Neural progenitor cell (in vitro differentiated cells): ENCODE measurements around the gene STK38. TPM values are rescaled to one million over a fixed set of nuclear protein-coding genes. Genes with fewer than 3 reads are reported as not detected.
"Not testable (repeated sequence)": the region's sequence is repeated elsewhere in the genome, so short reads cannot be mapped to it uniquely, and the experiment has no call there.

ENCODE experiments used
- DNase-seq: peaks from one replicate; pipeline ENCODE4 v3.0.0-alpha.2; 2016; ENCODE audit warnings: low spot score
- H2AFZ ChIP-seq: fragments of 200-600 bp; sonication (generic); replicated peaks from 2 replicates; pipeline ENCODE4 v1.6.1; 2016; ENCODE audit warnings: antibody characterized with exemption
- H3F3A ChIP-seq: fragments of 200-600 bp; sonication (generic); 2 replicates; pipeline ENCODE4 v1.6.1; 2016; ENCODE audit warnings: antibody characterized with exemption, low read depth
- H3K27ac ChIP-seq: fragments of 200-600 bp; sonication (generic); 2 replicates; pipeline ENCODE4 v1.5.1; 2016; ENCODE audit warnings: mild to moderate bottlenecking
- H3K27me3 ChIP-seq: fragments of 200-600 bp; sonication (generic); 2 replicates; pipeline ENCODE4 v1.6.1; 2016; ENCODE audit warnings: mild to moderate bottlenecking, moderate library complexity
- H3K36me3 ChIP-seq: fragments of 200-600 bp; sonication (generic); 2 replicates; pipeline ENCODE4 v1.5.1; 2016
- H3K4me1 ChIP-seq: fragments of 200-600 bp; sonication (generic); 2 replicates; pipeline ENCODE4 v1.6.1; 2016; ENCODE audit warnings: mixed run types
- H3K4me2 ChIP-seq: fragments of 200-600 bp; sonication (generic); 2 replicates; pipeline ENCODE4 v1.6.1; 2016
- H3K4me3 ChIP-seq: fragments of 200-600 bp; sonication (generic); 2 replicates; pipeline ENCODE4 v1.5.1; 2016
- H3K79me2 ChIP-seq: fragments of 200-600 bp; sonication (generic); 2 replicates; pipeline ENCODE4 v1.6.1; 2016; ENCODE audit warnings: low read depth
- H3K9ac ChIP-seq: fragments of 200-600 bp; sonication (generic); 2 replicates; pipeline ENCODE4 v1.6.1; 2016
- H3K9me3 ChIP-seq: fragments of 200-600 bp; sonication (generic); 2 replicates; pipeline ENCODE4 v1.5.1; 2016; ENCODE audit warnings: low read depth
- H4K20me1 ChIP-seq: fragments of 200-600 bp; sonication (generic); 2 replicates; pipeline ENCODE4 v1.6.1; 2016; ENCODE audit warnings: low read depth
- H3K27ac Mint-ChIP-seq: 3 replicates; pipeline ENCODE4 v1.8.0; 2021; ENCODE audit warnings: mixed read lengths
- H3K27me3 Mint-ChIP-seq: 2 replicates; pipeline ENCODE4 v1.8.0; 2022; ENCODE audit warnings: low read depth, mild to moderate bottlenecking, inconsistent platforms, moderate library complexity, mixed read lengths; ENCODE audit not compliant: insufficient read depth
- H3K36me3 Mint-ChIP-seq: 3 replicates; pipeline ENCODE4 v1.8.0; 2021; ENCODE audit warnings: mixed read lengths
- H3K4me1 Mint-ChIP-seq: 3 replicates; pipeline ENCODE4 v1.8.0; 2021; ENCODE audit warnings: mixed read lengths
- H3K4me3 Mint-ChIP-seq: 3 replicates; pipeline ENCODE4 v1.8.0; 2021; ENCODE audit warnings: mild to moderate bottlenecking, moderate library complexity, mixed read lengths
- H3K9me3 Mint-ChIP-seq: 3 replicates; pipeline ENCODE4 v1.8.0; 2020; ENCODE audit warnings: mixed read lengths
- EZH2 ChIP-seq: fragments of 200-600 bp; sonication (generic); IDR thresholded peaks from 2 replicates; pipeline ENCODE4 v1.6.1; 2017; ENCODE audit warnings: antibody characterized with exemption, mild to moderate bottlenecking, moderate library complexity
- EZH2phosphoT487 ChIP-seq: fragments of 200-600 bp; sonication (generic); IDR thresholded peaks from 2 replicates; pipeline ENCODE4 v1.6.1; 2017; ENCODE audit warnings: antibody characterized with exemption
- total RNA-seq: library from RNA; depleted of rRNA; stranded (reverse); fragments of >200 nt; gene quantifications from 2 replicates; pipeline ENCODE4 v1.2.3, GENCODE V29; 2015; ENCODE audit warnings: low replicate concordance
- TF ChIP-seq, protein P1 (sequence below): fragments of 200-600 bp; sonication (generic); IDR thresholded peaks from 2 replicates; pipeline ENCODE4 v1.5.1; 2017; ENCODE audit warnings: antibody characterized with exemption, mild to moderate bottlenecking

STK38 gene
- total RNA-seq, 1 donor from 2014 or later, result 31.9 TPM

DNA sequence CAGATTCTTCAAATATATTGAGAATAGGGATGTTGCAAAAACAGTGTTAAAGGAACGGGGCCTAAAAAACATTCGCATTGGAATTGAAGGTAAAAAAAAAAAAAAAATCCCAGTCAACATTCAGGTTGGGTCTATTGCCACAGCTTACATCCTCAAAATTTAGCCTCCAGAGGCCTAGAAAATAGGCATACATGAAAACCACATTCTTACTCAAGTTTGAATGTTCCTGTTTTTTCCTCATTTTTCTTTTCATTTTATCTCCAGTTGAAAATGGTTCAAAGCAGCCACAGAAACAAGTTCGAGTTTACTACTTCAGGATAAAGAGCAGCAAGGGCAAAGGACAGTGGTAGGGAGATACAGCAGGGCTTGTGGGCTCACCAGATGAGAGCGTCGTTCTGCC is 62.5 kb downstream of the STK38 start:
- Histone ChIP-seq H3K4me1 (no peaks in the 10 kb centered on the region), H3K36me3 (no peaks in the 10 kb centered on the region), H3K79me2 (no peaks in the 10 kb centered on the region), H3K9me3 (no peaks in the 10 kb centered on the region), H3K4me2 (no peak overlapping the region), H3K4me3 (no peak overlapping the region), H4K20me1 (no peaks in the 10 kb centered on the region), H3F3A (peaks cover 3% of the 10 kb centered on the region), H2AFZ (no peak overlapping the region), H3K27ac (no peak overlapping the region), H3K27me3 (no peaks in the 10 kb centered on the region), H3K9ac (no peak overlapping the region)
- Mint-ChIP-seq H3K27ac (no peak overlapping the region), H3K4me1 (no peaks in the 10 kb centered on the region), H3K4me3 (no peak overlapping the region), H3K36me3 (peaks cover 46% of the 10 kb centered on the region), H3K9me3 (no peaks in the 10 kb centered on the region), H3K27me3 (no peaks in the 10 kb centered on the region)
- TF ChIP-seq, protein P1, sequence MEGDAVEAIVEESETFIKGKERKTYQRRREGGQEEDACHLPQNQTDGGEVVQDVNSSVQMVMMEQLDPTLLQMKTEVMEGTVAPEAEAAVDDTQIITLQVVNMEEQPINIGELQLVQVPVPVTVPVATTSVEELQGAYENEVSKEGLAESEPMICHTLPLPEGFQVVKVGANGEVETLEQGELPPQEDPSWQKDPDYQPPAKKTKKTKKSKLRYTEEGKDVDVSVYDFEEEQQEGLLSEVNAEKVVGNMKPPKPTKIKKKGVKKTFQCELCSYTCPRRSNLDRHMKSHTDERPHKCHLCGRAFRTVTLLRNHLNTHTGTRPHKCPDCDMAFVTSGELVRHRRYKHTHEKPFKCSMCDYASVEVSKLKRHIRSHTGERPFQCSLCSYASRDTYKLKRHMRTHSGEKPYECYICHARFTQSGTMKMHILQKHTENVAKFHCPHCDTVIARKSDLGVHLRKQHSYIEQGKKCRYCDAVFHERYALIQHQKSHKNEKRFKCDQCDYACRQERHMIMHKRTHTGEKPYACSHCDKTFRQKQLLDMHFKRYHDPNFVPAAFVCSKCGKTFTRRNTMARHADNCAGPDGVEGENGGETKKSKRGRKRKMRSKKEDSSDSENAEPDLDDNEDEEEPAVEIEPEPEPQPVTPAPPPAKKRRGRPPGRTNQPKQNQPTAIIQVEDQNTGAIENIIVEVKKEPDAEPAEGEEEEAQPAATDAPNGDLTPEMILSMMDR, result no peak
- TF ChIP-seq EZH2phosphoT487 (no peak), EZH2 (no peak)
- DNase-seq, result no peak

DNA sequence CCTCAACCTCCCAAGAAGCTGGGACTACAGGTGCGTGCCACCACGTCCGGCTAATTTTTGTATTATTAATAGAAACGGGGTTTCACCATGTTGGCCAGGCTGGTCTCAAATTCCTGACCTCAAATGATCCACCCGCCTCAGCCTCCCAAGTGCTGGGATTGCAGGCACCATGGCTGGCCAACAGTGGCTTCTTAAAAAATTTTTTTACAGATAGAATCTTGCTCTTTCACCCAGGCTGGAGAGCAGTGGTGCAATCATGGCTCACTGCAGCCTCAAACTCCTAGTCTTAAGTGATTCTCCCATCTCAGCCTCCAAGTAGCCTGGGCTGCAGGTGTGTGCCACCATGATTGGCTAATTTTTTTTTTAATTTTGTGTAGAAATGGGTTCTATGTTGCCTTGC is 64.0 kb downstream of the STK38 start:
- H3K27me3 Mint-ChIP-seq, H3F3A ChIP-seq, H3K36me3 ChIP-seq, H3K4me3 ChIP-seq, H3K4me2 ChIP-seq, H3K9ac ChIP-seq, H4K20me1 ChIP-seq, H3K4me3 Mint-ChIP-seq, DNase-seq, H2AFZ ChIP-seq, H3K79me2 ChIP-seq, H3K9me3 ChIP-seq, H3K27ac ChIP-seq, H3K9me3 Mint-ChIP-seq, H3K27ac Mint-ChIP-seq, H3K4me1 Mint-ChIP-seq, H3K4me1 ChIP-seq, H3K27me3 ChIP-seq: not testable (repeated sequence)
- H3K36me3 Mint-ChIP-seq, result peaks cover 47% of the 10 kb centered on the region

DNA sequence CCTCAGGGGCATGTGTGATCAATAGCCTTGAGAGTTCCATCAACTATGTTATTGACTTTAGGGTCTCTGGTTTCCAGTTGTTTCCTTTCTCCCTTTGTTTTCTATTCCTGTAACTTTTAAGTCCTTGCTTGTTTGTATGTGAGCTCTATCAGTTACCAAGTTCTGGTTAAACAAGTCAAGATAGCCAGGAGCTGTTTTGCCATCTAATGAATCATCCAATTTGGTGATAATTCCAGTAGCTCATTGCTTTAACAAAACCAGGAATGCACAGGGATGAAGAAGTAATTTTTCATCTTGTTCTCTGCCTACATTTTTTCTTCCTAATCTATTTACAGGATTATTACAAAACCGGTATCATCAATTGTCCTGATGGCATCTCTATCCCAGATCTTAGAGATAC is 68.0 kb downstream of the STK38 start:
- Histone ChIP-seq H3K4me2 (no peak overlapping the region), H2AFZ (no peak overlapping the region), H3K27me3 (no peaks in the 10 kb centered on the region), H3F3A (no peaks in the 10 kb centered on the region), H3K9me3 (no peaks in the 10 kb centered on the region), H3K4me1 (no peaks in the 10 kb centered on the region), H3K36me3 (peaks cover 5% of the 10 kb centered on the region), H3K9ac (no peak overlapping the region), H3K27ac (no peak overlapping the region), H3K79me2 (no peaks in the 10 kb centered on the region), H4K20me1 (no peaks in the 10 kb centered on the region), H3K4me3 (no peak overlapping the region)
- DNase-seq, result no peak
- peaks cover 2% of the 10 kb centered on the region for H3K27me3 Mint-ChIP-seq
- H3K9me3 Mint-ChIP-seq, result no peaks in the 10 kb centered on the region
- no peak overlapping the region for H3K4me3 Mint-ChIP-seq
- no peak overlapping the region for H3K27ac Mint-ChIP-seq
- TF ChIP-seq EZH2phosphoT487, result no peak
- TF ChIP-seq, protein P1, result no peak
- no peak for TF ChIP-seq EZH2
- H3K4me1 Mint-ChIP-seq, result no peaks in the 10 kb centered on the region
- H3K36me3 Mint-ChIP-seq, result peaks cover 32% of the 10 kb centered on the region

DNA sequence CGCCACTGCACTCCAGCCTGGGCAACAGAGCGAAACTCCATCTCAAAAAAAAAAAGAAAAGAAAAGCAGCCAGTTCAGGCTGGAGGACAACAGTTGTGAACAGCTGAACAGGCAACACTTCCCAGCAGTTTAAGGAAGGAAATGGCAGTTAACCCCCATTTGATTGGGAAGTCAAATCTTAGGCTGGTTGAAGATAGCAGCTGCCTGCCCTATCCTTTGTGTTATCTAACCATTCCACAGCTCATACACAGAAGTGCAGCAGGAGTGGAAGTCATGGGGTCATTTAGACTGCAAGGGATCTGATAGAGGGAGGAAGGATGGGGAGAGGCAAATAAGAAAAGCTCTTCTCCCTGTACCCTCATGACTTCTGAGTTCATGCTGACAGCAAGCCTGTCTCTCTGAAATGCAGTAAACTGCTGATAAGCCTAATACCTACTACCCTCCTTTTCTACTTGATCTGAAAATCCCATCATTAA is 69.2 kb downstream of the STK38 start:
- Histone ChIP-seq H3K4me2 (no peak overlapping the region), H3K9me3 (no peaks in the 10 kb centered on the region), H3K36me3 (peaks cover 5% of the 10 kb centered on the region), H3K4me1 (no peaks in the 10 kb centered on the region), H3K27ac (no peak overlapping the region), H2AFZ (no peak overlapping the region), H3K79me2 (no peaks in the 10 kb centered on the region), H3K27me3 (no peaks in the 10 kb centered on the region), H4K20me1 (no peaks in the 10 kb centered on the region), H3K4me3 (no peak overlapping the region), H3F3A (no peaks in the 10 kb centered on the region), H3K9ac (no peak overlapping the region)
- H3K9me3 Mint-ChIP-seq, result no peaks in the 10 kb centered on the region
- no peak overlapping the region for H3K4me3 Mint-ChIP-seq
- no peak for DNase-seq
- peaks cover 30% of the 10 kb centered on the region for H3K36me3 Mint-ChIP-seq
- TF ChIP-seq, protein P1, result no peak
- TF ChIP-seq EZH2 (no peak), EZH2phosphoT487 (no peak)
- peaks cover 2% of the 10 kb centered on the region for H3K27me3 Mint-ChIP-seq
- no peaks in the 10 kb centered on the region for H3K4me1 Mint-ChIP-seq
- no peak overlapping the region for H3K27ac Mint-ChIP-seq
